Hematopoietic multipotent progenitor cell (in vitro differentiated cells): Measurements from ENCODE around the gene COL27A1. TPM values are rescaled to one million over a fixed set of nuclear protein-coding genes. Genes with fewer than 3 reads are reported as not detected.

Experiments
- DNase-seq, 3 donors: peaks; one replicate each; pipeline ENCODE4 v3.0.0-alpha.2; 2011 to 2015; ENCODE audit warnings: low read depth in 2 of 3, low spot score in 2 of 3
- total RNA-seq: library from RNA; depleted of rRNA; stranded (reverse); fragments of >200 nt; gene quantifications from one replicate; pipeline ENCODE4 v1.2.3, GENCODE V29; 2012

COL27A1 gene
- total RNA-seq, 1 donor, result 0.27 TPM

DNA sequence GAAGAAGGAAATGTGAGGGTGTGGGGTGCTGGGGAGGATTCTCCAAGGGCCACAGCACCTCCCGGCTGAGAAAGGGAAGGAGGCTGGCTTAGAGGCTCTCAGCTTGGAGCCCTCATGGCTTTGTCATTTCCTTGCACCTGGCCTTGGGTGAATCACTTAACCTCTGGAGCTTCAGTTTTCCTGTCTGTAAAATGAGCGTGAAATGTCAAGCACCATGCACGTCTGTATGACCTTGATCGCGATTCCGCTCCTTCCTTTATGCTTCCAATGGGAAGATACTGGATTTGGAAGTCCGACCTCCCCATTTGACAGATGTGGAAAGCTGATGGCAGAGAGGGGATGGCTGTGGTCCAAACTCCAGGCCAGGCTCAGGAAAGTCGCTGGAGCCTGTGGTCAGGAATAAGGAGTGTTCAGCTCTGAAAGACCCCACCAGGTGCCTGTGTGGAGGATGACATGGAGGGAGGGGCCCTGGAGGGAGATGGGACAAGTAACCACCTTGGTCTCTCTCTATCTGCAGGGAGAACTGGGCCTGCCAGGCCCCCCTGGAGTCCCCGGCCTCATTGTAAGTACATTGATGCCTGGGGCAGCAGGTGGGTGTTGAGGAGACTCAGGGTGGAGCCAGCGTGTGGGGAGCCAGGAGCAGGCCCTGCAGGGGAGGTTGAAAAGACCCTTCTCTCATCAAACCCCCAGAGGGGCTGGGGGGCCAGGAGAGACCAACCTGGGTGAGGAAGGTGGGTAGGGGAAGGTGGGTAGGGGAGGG is 66.5 kb downstream of the COL27A1 start:
- no peak for DNase-seq

DNA sequence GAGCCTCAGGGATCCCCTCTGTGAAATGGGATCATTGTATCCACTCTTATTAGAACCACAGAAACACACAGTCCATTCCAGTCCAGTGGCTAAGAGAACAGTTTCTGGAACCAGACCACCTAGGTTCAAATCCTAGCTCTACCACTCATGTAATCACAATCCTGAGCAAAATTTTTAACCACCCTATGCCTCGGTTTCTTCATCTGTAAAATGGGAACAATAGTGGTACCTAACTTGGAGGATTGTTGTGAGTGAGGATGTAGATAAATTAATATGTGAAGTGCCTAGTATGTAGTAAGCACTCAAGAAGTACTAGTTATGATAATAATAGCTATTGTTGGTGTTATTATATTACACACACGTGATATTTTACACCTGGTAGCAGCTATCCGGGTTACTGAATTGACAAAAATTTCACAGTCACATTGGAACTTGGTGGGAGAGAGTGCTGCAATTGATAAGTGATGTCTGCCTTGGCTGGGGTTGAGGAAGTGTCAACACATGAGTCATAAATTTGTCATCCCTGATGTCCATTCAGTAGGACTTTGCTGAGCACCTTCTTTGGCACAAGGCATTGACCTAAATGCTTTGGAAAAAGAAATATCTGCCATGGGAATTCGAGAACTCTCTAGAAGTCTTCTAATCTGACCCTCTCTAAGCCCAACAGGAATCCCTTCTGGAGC is 68.4 kb downstream of the COL27A1 start:
- no peak for DNase-seq

DNA sequence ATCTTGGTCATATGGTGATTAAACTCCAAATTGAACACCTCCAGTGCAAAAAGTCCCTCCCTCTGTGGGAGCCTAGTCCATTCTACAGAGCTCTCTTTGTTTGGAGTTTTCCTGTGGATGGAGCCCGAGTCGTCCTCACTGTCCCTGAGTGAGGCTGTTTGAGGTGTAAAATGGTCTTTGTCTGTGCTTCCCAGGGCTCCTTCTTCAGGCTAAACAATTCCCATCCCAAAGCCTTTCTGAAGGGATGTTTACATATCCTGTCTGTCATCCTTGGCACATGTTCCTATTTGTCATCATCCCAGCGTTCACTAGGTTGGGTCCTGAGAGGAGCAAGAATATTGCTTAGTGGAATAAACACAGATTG is 68.9 kb downstream of the COL27A1 start:
- no peak for DNase-seq

DNA sequence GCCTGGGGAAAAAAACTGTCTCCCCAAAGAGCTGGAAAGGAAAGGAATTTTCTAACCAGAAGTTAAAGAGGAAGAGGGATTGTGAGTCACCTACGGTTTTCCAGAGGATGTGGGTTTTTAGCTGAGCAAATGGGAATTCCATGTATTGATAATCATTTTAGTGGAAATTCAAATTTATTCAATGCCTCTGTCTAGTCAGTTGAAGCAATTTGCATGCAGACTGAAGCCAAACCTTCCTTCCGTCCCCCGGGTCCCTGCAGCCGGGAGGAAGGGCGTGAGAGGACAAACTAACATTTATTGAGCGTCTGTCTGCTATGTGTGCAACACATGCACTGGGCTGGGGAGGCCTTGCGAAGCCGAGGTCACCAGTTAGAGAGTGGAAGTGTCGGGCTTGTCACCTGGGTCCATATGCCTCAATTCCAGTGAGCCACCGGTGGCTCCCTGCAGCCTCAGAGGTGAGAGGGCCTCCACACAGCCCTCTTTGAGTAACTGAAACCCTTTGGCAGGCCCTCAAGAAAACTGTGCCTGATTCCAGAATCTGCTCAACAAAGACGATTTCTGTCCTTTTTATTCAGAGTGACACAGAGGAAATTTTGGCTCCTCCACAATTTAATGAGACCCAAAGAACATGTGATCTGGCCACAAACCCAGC is 70.3 kb downstream of the COL27A1 start:
- no peak for DNase-seq

DNA sequence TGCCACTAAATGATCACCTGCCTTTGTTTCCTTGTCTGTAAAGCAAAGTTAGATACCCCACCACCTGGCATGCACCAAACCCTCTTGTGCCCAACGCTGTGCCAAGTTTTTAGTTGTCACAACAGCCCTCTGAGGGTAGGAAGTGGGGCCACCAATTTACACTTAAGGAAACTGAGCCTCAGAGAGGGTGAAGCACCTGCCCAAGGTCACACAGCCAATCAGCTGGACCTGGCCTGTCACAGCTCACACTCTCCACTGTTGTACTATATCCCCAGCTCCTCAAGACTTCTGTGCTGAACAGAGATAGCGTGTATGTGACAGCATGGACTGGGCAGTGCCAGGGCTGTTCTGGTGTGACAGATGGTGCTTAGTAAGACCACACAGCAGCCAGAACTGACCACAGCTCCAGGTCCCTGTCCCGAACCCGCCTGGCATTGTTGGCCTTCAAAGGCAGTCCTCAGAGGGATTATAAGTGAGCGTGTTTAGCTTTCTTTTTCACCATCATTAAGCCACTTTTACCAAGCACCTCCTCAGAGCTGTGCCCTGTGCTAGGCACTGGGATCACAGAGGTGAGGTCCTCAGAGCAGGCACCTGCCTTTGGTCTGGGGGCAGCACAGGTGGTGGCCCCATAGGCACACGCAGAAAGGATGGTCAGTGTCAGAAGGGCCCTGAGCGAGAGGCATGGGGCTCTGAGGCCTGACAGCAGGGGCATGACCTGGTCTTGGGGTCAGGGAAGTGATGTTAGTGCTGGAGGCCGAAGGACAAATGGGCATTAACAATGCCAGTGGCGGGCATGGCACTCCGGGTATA is 71.1 kb downstream of the COL27A1 start:
- DNase-seq, result no peak

DNA sequence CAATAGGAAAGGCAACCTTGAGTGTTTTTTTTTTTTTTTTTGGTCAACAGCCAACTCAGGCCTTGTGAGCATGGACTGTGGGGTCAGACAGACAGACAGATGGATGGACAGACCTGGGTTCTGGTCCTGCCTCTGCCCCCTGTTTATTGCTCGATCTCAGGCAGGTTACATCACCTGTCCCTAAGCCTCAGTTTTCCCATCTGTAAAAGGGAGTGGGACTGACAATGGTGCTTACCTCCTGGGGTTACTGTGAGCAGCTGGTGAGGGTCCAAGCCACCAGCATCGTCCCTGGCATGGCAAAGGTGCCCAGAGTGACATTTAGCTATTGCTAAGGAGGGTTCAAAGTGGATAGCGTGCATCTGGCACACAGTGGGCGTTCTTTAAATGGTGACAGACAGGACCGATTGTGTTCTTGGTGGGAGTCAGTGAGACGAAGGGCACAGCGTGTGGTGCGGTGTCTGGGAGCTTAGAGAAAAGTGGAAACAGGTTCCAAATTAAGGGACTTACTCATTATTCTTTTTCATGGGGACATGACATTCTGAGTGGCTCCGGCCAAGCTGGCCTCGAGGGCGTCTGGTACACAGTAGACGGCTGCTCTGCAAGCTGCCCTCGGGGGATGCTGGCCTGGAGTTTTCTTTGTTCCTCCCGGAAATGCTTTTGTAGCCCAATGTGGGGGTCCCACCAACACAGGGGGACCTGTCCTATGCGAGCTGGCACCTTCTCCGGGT is 72.1 kb downstream of the COL27A1 start:
- no peak for DNase-seq

DNA sequence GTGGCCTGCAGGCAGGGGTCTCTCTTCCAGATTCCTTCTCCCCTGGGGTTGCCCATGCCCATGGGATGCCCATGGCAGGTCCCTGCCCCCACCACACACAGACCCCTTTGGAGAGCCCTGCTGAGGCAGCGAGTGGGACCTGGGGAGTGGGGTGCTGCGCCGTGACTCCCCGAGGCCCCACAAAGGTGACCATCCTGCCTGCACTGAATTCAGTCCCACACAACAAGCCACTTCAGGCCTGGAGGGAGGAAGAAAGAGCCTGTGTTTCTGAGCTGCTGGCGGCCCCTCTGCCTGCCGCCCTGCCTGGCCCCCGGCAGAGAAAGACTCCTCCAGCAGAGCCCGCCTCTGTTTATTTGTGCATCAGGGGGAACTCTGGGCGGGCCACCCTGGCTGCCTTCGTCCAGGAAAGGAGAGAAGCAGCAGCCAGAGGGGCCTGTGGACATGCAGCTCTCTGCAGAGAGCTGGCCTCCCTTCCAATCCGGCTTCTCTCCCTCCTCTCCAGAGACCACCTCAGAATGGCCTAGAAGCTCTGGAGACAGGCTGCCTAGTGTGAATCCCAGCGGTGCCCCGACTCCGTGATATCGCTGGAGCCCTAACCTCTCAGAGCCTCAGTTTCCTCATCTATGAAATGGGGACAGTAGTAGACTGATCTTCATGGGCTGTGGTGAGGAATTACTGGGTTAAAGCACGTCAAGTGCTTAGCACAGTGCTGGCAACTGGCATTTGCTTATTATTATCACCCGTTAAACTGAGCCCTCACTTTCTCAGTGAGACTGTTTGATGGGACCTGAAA is 72.9 kb downstream of the COL27A1 start:
- DNase-seq, result no peak

DNA sequence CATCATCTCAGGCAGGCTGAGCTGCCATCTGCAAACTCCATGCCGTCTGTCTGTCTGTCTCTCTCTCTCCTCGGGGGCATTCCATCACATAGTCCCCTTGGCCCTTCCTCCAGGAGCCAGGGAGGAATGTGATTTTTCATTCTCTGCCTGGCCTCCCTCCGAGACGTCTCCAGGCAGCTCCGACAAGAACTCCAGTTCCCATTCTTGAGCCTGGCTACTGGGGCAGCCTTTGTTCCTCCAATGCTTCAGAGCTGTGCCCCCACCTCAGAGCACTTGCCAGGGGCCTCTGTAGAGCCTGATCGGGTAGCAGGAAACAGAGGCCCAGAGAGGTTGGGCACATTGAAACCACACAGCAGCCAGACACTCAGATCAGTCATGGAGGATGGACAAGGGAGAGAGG is 74.0 kb downstream of the COL27A1 start:
- DNase-seq, result no peak

DNA sequence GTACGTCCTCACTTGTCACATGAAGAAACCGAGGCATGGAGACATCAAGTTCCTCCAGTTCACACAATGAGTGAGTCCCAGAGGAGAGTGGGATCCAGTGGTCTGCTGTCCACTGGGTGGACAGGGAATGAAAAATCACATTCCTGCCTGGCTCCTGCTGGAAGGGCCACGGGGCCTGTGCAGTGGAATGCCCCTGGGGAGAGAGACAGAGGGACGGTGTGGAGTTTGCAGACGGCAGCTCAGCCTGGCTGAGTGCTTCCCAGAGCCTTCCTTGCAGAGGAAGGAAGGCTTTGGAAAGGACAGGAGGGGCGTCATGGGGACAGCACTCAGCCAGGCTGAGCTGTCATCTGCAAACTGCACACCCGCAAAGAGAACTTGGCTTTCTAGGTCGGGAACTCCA is 74.7 kb downstream of the COL27A1 start:
- DNase-seq, result no peak

DNA sequence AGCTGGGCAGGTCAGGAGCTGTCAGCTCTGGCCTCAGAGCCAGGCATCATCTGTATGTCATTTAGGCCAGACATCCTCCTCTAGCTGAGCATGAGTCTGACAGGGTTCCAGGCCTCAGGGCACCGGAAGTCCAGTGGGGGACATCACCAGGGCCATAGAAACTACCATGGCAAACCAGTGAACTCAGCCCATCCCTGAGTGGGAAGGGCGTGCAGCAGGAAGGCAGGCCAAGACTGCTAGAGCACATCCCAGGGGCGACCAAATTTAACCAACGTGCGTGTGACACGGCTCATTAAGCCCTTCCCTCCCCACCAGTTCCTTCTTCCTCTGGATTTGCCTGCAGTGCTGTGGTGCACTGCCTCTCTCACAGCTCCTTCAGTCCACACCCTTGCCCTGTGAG is 75.9 kb downstream of the COL27A1 start:
- DNase-seq, result no peak

DNA sequence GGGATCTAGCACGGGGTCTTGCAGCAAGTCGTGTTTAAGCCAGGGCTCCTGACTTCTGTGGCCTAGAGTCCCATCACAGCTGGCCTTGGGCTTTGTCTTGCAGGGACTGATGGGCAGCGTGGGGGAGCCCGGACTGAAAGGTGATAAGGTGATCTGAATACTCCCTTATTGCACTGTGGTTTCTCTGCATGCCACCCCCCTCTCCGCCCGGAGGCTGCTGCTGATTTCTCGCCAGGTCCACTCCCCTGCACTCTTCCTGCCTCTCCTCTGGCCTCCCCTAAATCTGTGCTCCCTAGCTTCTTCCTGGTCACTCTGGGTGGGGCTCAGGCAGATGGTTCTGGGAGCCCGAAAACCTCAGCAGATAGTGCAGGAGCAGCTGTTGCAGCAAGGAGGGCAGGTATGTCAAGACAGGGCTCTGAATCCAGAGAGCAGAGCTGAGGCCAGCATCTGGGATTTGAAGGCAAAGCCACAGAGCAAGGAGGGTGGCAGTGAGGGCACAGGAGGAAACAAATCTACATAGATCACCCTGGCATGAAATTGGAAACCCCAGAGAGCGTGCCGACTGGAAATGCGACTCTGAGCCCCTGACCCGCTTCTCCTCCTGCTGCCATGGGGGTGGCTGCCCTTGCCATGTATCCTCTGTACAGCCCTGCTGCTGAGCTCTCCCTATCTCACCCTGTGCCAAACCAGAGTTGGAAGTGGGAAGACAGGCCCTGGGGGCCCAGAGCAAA is 76.5 kb downstream of the COL27A1 start:
- no peak for DNase-seq

DNA sequence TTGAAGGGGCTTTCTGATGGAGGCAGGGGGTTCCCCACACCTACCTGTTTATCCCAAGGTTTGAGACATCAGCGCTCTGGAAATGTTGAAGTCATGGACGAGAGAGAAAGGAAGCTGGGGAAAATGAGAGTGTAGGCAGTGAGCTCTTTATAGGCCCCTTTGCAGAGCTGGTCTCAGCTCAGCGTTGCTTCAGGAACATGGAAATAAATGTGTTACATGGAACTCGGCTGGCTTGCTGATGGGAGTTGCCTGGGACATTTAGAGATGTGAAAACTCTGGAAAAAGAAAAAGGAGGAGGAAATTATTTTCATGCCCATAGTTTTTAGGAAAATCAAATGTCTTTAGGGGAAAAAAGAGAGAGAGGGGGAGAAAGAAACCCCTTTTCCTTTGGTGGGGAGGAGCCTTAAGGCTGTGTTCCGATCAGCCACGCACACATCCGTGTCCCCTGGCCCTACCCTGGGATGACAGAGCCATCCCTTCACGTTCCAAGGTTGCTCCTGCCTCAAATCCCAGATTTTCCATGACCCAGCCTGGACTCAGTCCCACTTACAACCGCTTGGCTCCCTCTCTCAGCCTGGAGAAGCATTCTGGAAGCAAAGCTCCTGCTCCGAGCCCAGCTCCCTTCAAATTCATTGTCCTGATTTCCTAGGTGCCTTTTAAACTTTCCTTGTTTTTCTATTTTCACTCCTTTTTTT is 78.3 kb downstream of the COL27A1 start:
- no peak for DNase-seq

DNA sequence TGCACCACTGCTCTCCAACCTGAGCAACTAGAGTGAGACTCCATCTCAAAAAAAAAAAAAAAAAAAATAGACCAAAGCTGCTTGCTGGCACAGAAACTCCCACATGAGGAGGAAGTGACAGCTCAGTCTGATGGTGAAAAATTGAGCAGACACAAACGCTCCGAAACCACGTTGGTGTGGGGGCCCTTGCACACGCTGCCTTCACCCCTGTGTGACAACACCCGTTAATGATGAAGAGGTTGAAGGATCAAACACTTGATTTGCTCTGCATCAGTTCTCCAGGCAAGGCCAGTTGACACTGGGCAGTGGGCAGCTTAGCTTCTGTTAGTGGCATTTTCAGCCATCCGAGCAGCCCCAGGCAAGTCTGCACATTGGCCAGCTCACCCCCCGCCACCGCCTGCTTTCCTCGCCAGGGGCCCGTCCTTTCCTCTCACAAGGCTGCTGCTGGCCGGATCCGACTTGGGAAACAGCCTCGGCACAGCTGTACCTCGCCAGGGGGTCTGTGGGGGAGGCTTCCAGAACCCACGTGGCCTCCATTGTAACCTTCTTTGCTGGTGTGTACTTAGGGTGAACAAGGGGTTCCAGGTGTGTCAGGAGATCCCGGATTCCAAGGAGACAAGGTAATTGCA is 79.8 kb downstream of the COL27A1 start:
- DNase-seq, result peak in 2 of 3 donors; percentile 10 to 34

DNA sequence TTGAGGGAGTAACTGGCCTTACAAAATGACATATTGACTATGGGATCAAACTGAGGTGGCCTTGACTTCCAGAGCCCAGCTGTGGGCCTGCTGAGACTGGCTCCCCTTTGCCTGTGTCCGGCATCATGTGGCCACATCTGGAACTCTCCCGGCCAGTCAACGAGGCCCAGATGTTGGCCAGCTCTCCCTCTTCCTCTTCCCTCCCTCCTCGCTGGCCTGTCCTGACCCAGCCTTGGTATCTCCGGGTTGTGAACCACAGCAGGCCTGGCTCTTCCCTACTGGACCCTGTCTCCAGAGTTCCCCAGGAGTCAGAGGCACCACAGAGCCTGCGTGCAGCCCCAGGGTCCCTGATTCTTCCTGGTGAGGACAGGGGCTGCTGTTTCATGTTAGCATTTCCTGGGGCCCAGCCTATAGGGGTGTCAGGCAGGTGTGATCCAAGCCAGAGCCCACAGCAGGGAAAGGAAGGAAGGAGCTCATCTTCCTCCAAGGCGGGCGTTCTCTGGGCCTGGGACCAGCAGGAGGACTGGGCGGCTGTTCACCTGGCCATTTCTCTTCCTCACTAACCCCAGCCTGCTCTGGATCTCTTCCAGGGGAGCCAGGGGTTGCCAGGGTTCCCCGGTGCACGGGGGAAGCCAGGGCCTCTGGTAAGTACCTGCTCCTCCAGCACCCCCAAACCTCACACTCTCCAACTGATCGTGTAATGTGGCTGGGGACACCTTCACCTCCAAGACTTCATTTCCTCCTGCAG is 81.2 kb downstream of the COL27A1 start:
- no peak for DNase-seq

DNA sequence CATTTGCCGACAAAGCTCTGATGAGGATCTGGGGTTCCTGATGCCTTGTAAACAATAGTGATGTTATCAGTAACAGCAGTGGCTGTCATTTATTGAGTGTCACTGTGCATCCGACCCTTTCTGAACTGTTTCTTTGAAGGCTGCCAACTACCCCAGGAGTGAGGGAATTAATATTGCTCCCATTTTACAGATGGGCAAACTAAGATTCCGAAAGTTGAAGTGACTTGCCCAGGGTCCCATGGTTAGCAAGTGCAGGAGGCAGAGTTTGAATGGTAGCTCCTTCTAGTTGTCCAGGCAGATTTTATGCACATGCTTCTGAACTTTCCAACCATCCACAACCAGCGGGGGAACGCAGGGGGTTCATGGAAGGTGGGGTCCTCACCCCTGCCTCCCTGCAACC is 81.9 kb downstream of the COL27A1 start:
- no peak for DNase-seq

DNA sequence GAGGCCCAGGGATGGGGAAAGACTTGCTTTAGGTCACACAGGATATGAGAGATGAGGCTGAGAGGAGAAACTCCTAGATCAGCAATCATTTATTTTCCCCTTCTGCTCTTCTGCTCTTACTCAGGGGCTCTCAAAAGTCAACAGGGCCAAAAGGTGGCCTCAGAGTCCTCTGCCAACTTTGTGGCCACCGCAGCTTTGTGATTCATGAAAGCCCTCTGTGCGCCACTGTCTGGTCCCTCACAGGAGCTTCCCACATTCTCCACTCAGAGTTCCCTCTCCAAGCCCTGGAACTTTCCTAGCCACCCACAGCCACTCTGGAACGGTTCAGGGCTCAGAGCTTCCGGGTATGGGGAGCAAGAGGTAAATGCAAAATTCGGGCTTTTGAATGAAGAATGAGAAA is 82.4 kb downstream of the COL27A1 start:
- no peak for DNase-seq

DNA sequence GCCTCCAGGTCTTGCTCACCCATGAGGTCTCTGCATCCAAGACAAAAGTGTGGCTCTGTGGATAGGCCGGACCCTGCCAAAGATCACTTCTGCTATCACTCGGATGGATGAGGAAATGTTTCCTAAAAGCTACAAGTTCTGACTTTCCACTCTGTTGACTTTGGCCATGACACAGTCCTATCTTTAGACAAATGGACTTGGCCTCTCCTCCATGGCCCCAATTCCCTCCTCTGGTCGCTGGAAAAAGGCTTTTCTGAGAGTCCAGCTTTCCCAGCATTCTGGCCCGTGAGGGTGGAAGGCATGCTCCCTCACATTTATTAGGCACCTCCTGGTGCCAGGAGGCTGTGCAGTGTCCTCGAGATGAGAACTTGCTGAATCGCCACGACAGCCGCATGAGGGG is 83.1 kb downstream of the COL27A1 start:
- no peak for DNase-seq
